ENCODE data around the gene ZNF677. TPM values are rescaled to one million over a fixed set of nuclear protein-coding genes. Genes with fewer than 3 reads are reported as not detected.
A peak's percentile ranks its signal among the peaks of the same experiment; 100 is the strongest.
"Not testable (repeated sequence)": the region's sequence is repeated elsewhere in the genome, so short reads cannot be mapped to it uniquely, and the experiment has no call there.

The ZNF677 gene
- total RNA-seq, 1 donor from 2014 or later, result 29.6 TPM

DNA sequence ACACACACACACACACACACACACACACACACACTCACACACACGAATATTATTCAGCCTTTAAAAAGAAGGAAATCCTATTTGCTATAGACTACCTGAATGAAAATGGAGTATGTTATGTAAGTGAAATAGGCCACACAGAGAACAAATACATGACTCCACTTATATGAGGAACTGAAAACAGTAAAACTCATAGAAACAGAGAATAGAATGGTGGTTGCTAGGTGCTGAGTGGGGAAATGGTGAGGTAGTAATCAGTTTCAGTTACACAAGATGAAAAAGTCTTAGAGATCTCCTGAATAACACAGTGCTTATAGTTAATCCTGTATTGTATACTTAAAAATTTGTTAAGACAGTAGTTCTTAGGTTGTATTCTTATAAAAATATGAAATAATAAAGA is 8.2 kb downstream of the ZNF677 start:
- H3K4me1 Mint-ChIP-seq (ENCODE audit: low read depth, unreplicated experiment), result no peaks in the 10 kb centered on the region
- no peak overlapping the region for H2AFZ ChIP-seq (ENCODE audit: low read depth, low read length)
- FAIRE-seq, result no peak
- no peak overlapping the region for H3K4me3 Mint-ChIP-seq (ENCODE audit: unreplicated experiment)
- no peaks in the 10 kb centered on the region for H3K4me1 ChIP-seq (ENCODE audit: insufficient read depth, low read length)
- H3K36me3 ChIP-seq (ENCODE audit: insufficient read depth, low read length), result peaks cover 15% of the 10 kb centered on the region
- no peak overlapping the region for H3K27ac Mint-ChIP-seq (ENCODE audit: unreplicated experiment)
- no peak overlapping the region for H3K9ac ChIP-seq (ENCODE audit: low read length)
- H4K20me1 ChIP-seq (ENCODE audit: insufficient read depth, low read length), result no peaks in the 10 kb centered on the region
- no peaks in the 10 kb centered on the region for H3K27me3 ChIP-seq (ENCODE audit: insufficient read depth, low read length)
- H3K4me2 ChIP-seq (ENCODE audit: low read length), result no peak overlapping the region
- H3K9me3 Mint-ChIP-seq (ENCODE audit: unreplicated experiment), result peaks cover 67% of the 10 kb centered on the region
- no peaks in the 10 kb centered on the region for H3K79me2 ChIP-seq (ENCODE audit: insufficient read depth, low read length)
- TF ChIP-seq, protein P1, sequence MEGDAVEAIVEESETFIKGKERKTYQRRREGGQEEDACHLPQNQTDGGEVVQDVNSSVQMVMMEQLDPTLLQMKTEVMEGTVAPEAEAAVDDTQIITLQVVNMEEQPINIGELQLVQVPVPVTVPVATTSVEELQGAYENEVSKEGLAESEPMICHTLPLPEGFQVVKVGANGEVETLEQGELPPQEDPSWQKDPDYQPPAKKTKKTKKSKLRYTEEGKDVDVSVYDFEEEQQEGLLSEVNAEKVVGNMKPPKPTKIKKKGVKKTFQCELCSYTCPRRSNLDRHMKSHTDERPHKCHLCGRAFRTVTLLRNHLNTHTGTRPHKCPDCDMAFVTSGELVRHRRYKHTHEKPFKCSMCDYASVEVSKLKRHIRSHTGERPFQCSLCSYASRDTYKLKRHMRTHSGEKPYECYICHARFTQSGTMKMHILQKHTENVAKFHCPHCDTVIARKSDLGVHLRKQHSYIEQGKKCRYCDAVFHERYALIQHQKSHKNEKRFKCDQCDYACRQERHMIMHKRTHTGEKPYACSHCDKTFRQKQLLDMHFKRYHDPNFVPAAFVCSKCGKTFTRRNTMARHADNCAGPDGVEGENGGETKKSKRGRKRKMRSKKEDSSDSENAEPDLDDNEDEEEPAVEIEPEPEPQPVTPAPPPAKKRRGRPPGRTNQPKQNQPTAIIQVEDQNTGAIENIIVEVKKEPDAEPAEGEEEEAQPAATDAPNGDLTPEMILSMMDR (IDR thresholded peaks at IDR 0.05; ENCODE audit: insufficient read depth, low read depth, low read length), result no peak
- no peak for TF ChIP-seq EZH2 (IDR thresholded peaks at IDR 0.05; ENCODE audit: insufficient read depth, low read length)
- peaks cover 17% of the 10 kb centered on the region for H3K9me3 ChIP-seq (ENCODE audit: insufficient read depth, low read depth, low read length)
- H3K36me3 Mint-ChIP-seq (ENCODE audit: low read depth, unreplicated experiment), result peaks cover 80% of the 10 kb centered on the region
- no peak overlapping the region for H3K4me3 ChIP-seq (ENCODE audit: insufficient read depth, low read depth, low read length)
- no peaks in the 10 kb centered on the region for H3K27me3 Mint-ChIP-seq (ENCODE audit: low read depth, unreplicated experiment)
- no peak for DNase-seq (ENCODE audit: low read depth)
- H3K27ac ChIP-seq (ENCODE audit: low read depth, low read length), result no peak overlapping the region

DNA sequence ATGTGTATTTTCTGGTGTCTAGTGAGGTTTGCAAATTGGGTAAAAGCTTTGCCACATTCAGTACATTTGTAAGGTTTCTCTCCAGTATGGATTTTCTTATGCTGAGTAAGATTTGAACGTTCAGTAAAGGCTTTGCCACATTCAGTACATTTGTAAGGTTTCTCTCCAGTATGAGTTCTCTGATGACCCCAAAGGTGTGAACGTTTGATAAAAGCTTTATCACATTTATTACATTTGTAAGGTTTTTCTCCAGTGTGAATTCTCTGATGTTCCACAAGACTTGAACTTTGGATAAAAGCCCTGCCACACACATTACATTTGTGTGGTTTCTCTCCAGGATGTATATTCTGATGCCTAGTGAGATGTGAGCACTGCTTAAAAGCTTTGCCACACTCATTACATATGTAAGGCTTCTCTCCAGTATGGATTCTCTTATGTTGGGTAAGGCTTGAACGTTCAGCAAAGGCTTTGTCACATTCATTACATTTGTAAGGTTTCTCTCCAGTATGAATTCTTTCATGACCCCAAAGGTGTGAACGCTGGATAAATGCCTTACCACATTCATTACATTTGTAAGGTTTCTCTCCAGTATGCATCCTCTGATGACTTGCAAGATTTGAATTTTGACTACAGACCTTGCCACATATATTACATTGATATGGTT is 17.4 kb downstream of the ZNF677 start:
- Histone ChIP-seq H3K9ac (ENCODE audit: low read length) (no peak overlapping the region), H3K4me3 (ENCODE audit: insufficient read depth, low read depth, low read length) (no peak overlapping the region), H3K9me3 (ENCODE audit: insufficient read depth, low read depth, low read length) (peaks cover 32% of the 10 kb centered on the region), H3K4me1 (ENCODE audit: insufficient read depth, low read length) (no peaks in the 10 kb centered on the region), H3K27me3 (ENCODE audit: insufficient read depth, low read length) (no peaks in the 10 kb centered on the region), H4K20me1 (ENCODE audit: insufficient read depth, low read length) (no peaks in the 10 kb centered on the region), H3K27ac (ENCODE audit: low read depth, low read length) (no peak overlapping the region), H2AFZ (ENCODE audit: low read depth, low read length) (no peak overlapping the region), H3K36me3 (ENCODE audit: insufficient read depth, low read length) (peaks cover 4% of the 10 kb centered on the region), H3K4me2 (ENCODE audit: low read length) (no peak overlapping the region), H3K79me2 (ENCODE audit: insufficient read depth, low read length) (no peaks in the 10 kb centered on the region)
- TF ChIP-seq, protein P1 (IDR thresholded peaks at IDR 0.05; ENCODE audit: insufficient read depth, low read depth, low read length), result no peak
- no peak for TF ChIP-seq EZH2 (IDR thresholded peaks at IDR 0.05; ENCODE audit: insufficient read depth, low read length)
- no peak for DNase-seq (ENCODE audit: low read depth)
- Mint-ChIP-seq H3K27me3 (ENCODE audit: low read depth, unreplicated experiment) (no peaks in the 10 kb centered on the region), H3K4me3 (ENCODE audit: unreplicated experiment) (no peak overlapping the region), H3K36me3 (ENCODE audit: low read depth, unreplicated experiment) (peaks cover 46% of the 10 kb centered on the region), H3K27ac (ENCODE audit: unreplicated experiment) (no peak overlapping the region), H3K9me3 (ENCODE audit: unreplicated experiment) (peaks cover 50% of the 10 kb centered on the region), H3K4me1 (ENCODE audit: low read depth, unreplicated experiment) (no peaks in the 10 kb centered on the region)
- peak; percentile 26 for FAIRE-seq

DNA sequence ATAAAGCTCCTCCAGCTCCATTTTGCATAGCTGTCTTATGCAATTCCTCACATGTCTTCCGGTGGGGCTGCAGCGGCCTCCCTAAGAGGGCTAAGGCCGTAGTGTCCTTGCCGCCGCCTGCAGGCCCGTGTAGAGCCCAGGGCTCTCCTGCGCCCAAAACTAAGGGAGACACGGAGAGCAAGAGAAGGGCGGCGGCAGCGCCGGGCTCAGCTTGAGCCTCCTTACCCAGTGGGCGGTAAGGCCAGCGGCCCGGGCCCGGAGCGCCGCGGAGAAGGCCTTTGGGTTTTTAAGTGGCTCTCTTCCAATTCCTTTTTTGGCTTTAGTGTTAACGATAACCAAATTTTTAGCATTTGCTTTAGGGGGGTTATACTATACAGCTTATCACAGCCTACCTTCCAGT is 30.1 kb downstream of the ZNF677 start:
- peaks cover 16% of the 10 kb centered on the region for H3K9me3 ChIP-seq (ENCODE audit: insufficient read depth, low read depth, low read length)
- H3K4me1 Mint-ChIP-seq (ENCODE audit: low read depth, unreplicated experiment), result no peaks in the 10 kb centered on the region
- H3K79me2 ChIP-seq (ENCODE audit: insufficient read depth, low read length), result no peaks in the 10 kb centered on the region
- H4K20me1 ChIP-seq (ENCODE audit: insufficient read depth, low read length), result no peaks in the 10 kb centered on the region
- no peak overlapping the region for H3K4me3 Mint-ChIP-seq (ENCODE audit: unreplicated experiment)
- H3K27me3 ChIP-seq (ENCODE audit: insufficient read depth, low read length), result no peaks in the 10 kb centered on the region
- H2AFZ ChIP-seq (ENCODE audit: low read depth, low read length), result no peak overlapping the region
- H3K4me3 ChIP-seq (ENCODE audit: insufficient read depth, low read depth, low read length), result no peak overlapping the region
- H3K36me3 Mint-ChIP-seq (ENCODE audit: low read depth, unreplicated experiment), result peaks cover 9% of the 10 kb centered on the region
- TF ChIP-seq, protein P1 (IDR thresholded peaks at IDR 0.05; ENCODE audit: insufficient read depth, low read depth, low read length), result no peak
- no peak for TF ChIP-seq EZH2 (IDR thresholded peaks at IDR 0.05; ENCODE audit: insufficient read depth, low read length)
- no peak overlapping the region for H3K9ac ChIP-seq (ENCODE audit: low read length)
- no peak for DNase-seq (ENCODE audit: low read depth)
- no peaks in the 10 kb centered on the region for H3K27me3 Mint-ChIP-seq (ENCODE audit: low read depth, unreplicated experiment)
- FAIRE-seq, result no peak
- H3K4me2 ChIP-seq (ENCODE audit: low read length), result no peak overlapping the region
- peaks cover 20% of the 10 kb centered on the region for H3K9me3 Mint-ChIP-seq (ENCODE audit: unreplicated experiment)
- H3K27ac Mint-ChIP-seq (ENCODE audit: unreplicated experiment), result no peak overlapping the region
- H3K27ac ChIP-seq (ENCODE audit: low read depth, low read length), result no peak overlapping the region
- no peaks in the 10 kb centered on the region for H3K36me3 ChIP-seq (ENCODE audit: insufficient read depth, low read length)
- H3K4me1 ChIP-seq (ENCODE audit: insufficient read depth, low read length), result no peaks in the 10 kb centered on the region

DNA sequence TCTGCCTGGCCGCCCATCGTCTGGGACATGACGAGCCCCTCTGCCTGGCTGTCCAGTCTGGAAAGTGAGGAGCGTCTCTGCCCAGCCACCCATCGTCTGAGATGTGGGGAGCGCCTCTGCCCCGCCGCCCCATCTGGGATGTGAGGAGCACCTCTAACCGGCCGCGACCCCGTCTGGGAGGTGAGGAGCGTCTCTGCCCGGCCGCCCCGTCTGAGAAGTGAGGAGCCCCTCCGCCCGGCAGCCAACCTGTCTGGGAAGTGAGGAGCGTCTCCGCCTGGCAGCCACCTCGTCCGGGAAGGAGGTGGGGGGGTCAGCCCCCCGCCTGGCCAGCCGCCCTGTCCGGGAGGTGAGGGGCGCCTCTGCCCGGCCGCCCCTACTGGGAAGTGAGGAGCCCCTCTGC is 32.0 kb downstream of the ZNF677 start:
- H3K27ac ChIP-seq (ENCODE audit: low read depth, low read length); H3K9ac ChIP-seq (ENCODE audit: low read length); H3K36me3 Mint-ChIP-seq (ENCODE audit: low read depth, unreplicated experiment); H3K79me2 ChIP-seq (ENCODE audit: insufficient read depth, low read length); H3K4me3 Mint-ChIP-seq (ENCODE audit: unreplicated experiment); H2AFZ ChIP-seq (ENCODE audit: low read depth, low read length); H3K4me3 ChIP-seq (ENCODE audit: insufficient read depth, low read depth, low read length); FAIRE-seq; H3K4me1 Mint-ChIP-seq (ENCODE audit: low read depth, unreplicated experiment); H3K27ac Mint-ChIP-seq (ENCODE audit: unreplicated experiment); H3K4me2 ChIP-seq (ENCODE audit: low read length); DNase-seq (ENCODE audit: low read depth); H3K36me3 ChIP-seq (ENCODE audit: insufficient read depth, low read length); H3K4me1 ChIP-seq (ENCODE audit: insufficient read depth, low read length); H3K27me3 Mint-ChIP-seq (ENCODE audit: low read depth, unreplicated experiment); H3K27me3 ChIP-seq (ENCODE audit: insufficient read depth, low read length); H4K20me1 ChIP-seq (ENCODE audit: insufficient read depth, low read length): not testable (repeated sequence)
- peaks cover 19% of the 10 kb centered on the region for H3K9me3 ChIP-seq (ENCODE audit: insufficient read depth, low read depth, low read length)
- H3K9me3 Mint-ChIP-seq (ENCODE audit: unreplicated experiment), result peaks cover 22% of the 10 kb centered on the region

Measured in astrocyte (in vitro differentiated cells and primary cell).